ENCODE measurements around the gene RETREG2.
"Not testable (repeated sequence)": the region's sequence is repeated elsewhere in the genome, so short reads cannot be mapped to it uniquely, and the experiment has no call there.

Gene RETREG2

DNA sequence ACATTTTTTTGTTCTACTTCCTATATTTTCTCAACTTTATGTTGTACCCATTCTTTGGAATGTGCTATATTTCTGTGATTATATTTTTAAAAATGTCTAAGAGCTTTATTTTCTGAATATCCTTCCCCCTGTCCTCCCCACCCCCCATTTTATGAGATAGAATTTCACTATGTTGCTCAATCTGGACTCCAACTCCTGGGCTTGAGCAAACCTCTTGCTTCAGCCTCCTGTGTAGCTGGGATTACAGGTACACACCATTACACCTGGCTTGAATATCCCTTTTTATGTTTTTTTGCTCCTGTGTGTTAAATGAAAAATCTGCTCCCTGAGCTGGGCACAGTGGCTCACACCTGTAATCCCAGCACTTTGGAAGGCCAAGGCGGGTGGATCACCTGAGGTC is 19.3 kb downstream of the RETREG2 start:
- DNase-seq (ENCODE audit: low spot score): no peak

DNA sequence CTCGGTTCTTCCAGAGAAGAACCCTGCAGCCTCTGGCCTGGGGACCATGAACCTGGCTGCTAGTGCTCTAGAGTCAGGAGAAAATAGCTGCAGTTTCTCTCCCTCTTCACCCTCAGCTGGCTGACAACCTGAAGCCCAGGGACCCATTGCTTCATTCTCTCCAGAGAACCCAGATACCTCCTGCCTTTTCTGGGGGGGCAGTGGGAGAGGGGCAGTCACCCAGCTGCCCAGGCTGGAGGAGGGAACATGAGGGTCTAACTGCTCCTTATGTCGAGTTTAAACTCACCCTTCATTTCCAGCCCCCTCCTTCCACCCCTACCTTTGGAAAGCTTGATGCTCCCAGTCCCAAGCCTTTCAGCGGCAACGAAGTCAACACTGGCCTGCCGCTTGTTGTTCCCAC is 20.9 kb downstream of the RETREG2 start:
- no peak for DNase-seq (ENCODE audit: low spot score)

- DNase-seq (ENCODE audit: low spot score): no peak
These were observed 21.6 kb downstream of the RETREG2 start for GRCh38 chr2:219199470-219200211.

GRCh38 chr2:219200502-219201326 is 22.6 kb downstream of the RETREG2 start:
- not testable (repeated sequence) for DNase-seq (ENCODE audit: low spot score)

- not testable (repeated sequence) for DNase-seq (ENCODE audit: low spot score)
These were observed 23.3 kb downstream of the RETREG2 start for GRCh38 chr2:219201331-219201730.

DNA sequence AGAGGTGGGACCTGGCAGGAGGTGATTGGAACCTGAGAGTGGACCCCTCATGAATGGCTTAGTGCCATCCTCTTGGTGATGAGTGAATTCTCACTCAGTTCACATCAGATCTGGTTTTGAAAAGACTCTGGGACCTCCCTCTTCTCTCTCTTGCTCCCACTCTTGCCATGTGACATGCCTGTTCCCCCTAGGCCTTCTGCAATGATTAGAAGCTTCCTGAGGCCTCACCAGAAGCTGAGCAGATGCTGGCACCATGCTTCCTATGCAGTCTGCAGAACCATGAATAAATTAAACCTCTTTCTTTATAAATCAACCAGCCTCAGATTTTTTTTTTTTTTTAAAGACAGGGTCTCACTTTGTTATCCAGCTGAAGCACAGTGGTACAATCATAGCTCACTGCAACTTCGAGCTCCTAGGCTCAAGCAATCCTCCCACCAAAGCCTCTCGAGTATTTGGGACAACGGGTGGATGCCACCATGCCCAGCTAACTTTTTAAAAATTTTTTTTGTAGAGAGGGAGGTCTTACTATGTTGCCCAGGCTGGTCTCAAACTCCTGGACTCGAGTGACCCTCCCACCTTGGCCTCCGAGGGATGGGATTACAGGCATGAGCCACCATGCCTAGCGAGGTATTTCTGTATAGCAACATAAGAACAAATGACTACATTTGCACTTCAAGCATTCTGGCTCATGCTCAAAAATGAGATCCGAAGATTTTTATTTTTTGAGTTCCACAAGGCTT is 26.5 kb downstream of the RETREG2 start:
- no peak for DNase-seq (ENCODE audit: low spot score)

DNA sequence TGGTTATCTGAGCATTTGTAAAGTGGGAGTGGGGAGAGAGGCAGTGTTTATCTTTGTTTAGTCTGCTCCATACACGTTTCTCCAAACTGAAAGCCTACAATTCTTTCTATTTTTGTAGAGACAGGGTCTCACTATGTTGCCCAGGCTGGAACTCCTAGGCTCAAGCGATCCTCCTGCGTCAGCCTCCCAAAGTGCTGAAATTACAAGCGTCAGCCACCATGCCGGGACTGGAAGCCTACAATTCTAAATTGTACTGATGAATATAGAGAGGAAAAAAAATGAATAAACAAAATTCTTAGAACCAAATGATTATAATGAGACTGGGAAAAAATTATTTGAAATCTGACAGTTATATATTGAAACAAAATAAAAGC is 27.1 kb downstream of the RETREG2 start:
- no peak for DNase-seq (ENCODE audit: low spot score)

GRCh38 chr2:219205981-219206327 is 27.9 kb downstream of the RETREG2 start:
- no peak for DNase-seq (ENCODE audit: low spot score)

- peak; percentile 94 for DNase-seq (ENCODE audit: low spot score)
These were observed 28.5 kb downstream of the RETREG2 start, which contains the start of gene ZFAND2B for GRCh38 chr2:219206328-219207133. Gene ZFAND2B, plus strand, starts transcription at chr2:219206782. Its CDS starts 206 bp downstream, at chr2:219206988.

DNA sequence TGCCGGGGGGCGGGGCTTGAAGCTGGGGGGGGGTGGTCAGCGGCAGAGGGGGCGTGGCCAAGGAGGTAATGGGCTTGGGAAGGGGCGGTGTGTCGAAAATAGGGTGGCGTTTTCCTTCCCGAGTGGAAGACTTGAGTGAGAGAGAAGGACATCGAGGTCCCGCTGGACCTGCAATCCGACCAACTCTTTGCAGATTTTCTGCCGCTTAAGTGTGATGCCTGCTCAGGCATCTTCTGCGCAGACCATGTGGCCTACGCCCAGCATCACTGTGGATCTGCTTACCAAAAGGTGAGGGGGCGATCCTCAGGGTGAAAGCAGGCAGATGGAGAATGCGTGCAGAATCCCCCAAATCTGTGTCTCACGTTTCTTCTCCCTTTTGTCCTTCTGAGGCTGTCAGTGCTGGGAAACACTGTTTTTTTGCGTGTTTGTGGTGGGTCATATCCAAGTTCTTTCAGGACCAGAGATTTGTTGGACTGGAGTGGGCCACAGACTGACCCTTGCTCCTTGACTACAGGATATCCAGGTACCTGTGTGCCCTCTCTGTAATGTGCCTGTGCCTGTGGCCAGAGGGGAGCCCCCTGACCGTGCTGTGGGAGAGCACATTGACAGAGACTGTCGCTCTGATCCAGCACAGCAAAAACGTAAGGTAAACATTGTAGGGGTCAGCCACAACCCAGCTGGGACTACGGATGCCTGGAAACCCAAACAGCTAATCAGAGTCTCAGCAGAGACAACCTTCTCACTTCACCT is 29.2 kb downstream of the RETREG2 start:
- DNase-seq (ENCODE audit: low spot score): no peak

DNA sequence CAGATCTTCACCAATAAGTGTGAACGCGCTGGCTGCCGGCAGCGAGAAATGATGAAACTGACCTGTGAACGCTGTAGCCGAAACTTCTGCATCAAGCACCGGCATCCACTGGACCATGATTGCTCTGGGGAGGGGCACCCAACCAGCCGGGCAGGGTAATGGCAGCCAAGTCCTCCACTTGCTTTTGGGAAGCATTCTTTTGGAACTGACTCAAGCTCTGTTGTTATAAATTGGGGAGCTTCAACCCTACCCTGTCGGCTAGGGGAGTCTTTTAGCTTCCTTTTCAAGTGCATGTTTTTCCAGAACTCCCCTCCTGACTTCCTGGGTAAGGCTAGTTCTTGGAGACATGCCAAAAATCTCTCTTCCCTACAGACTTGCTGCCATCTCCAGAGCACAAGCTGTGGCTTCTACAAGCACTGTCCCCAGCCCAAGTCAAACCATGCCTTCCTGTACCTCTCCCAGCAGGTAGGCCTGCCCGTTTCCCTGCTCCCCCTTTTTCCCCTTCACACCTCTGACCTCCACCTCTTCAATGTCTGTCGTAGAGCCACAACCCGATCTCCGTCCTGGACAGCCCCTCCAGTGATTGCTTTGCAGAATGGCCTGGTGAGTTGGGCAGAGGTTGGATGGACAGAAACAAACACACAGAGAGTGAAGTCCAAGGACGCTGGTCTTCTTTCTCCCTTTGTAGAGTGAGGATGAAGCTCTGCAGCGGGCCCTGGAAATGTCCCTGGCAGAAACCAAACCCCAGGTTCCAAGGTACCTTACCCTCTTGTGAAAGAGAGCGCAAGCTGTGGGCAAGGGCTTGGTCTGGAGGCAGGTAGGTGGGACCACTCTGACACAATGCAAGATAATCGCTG is 30.0 kb downstream of the RETREG2 start:
- peak; percentile 39 for DNase-seq (ENCODE audit: low spot score)

GRCh38 chr2:219209236-219210195 is 31.4 kb downstream of the RETREG2 start:
- DNase-seq (ENCODE audit: low spot score): no peak

DNA sequence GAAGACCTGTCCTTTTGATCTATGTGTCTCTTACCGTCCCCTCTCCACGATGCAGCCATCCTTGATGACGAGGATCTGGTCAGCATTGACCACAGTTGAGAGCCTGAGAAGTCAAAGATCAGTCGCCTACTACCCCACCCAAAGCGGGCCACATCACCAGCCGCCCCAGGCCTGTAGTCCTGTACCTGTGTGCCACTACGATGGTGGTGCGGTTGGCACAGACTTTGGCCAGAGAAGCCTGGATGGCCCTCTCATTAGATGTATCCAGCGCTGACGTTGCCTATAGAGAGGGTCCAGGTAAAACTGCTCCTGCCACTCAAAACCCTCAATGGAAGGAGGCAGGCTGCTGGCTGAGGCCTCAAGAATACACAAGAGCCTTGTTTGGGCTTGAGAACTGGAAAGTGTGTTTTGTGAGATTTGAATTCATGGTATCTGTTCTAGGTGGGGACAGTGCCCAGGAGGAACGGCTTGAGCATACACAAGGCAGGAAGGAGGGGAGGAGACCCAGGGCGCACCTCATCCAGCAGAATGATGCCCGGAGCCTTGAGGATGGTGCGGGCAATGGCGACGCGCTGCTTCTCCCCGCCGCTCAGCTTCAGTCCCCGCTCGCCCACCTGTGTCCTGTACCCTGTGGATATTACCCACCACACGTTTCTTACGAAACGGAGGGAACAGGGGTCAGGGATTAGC is 32.3 kb downstream of the RETREG2 start:
- DNase-seq (ENCODE audit: low spot score): no peak

DNA sequence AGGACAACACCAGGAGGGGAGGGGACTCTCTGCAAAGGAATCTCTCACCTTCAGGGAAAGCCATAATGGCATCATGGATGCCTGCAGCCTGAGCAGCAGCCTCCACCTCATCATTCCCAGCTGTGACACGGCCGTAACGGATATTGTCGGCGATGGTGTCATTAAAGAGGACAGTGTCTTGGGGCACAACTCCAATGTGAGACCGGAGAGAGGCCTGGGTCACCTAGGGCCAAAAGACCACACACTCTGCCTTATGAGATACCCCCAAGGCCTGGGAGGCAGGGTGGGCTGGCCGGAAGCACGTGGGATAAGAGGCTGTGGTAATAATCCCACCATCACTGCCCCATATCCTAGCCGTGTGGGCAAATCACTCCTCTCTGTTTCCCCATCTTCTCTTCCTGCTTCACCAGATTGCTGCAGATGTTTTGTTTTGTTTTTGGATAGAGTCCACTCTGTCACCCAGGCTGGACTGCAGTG is 32.8 kb downstream of the RETREG2 start:
- DNase-seq (ENCODE audit: low spot score): no peak

DNA sequence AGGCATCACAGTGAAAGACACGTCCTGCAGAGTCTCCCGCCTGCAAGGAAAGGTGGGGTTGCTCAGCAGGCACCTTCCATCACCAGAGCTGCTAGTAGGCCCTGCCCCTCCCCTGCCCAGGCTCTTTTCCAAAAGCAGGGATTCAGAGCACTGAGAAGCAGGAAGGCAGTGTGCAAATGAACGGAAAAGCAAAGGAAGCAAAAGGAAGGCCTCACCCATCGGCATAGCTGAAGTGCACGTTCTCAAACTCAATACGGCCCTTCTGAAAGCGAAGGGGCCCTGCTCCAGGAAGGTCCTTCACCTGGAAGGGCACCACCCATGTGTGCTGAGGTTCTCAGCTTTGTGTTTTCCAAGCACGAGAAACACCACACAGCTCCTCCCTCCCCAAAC is 34.9 kb downstream of the RETREG2 start:
- no peak for DNase-seq (ENCODE audit: low spot score)

DNA sequence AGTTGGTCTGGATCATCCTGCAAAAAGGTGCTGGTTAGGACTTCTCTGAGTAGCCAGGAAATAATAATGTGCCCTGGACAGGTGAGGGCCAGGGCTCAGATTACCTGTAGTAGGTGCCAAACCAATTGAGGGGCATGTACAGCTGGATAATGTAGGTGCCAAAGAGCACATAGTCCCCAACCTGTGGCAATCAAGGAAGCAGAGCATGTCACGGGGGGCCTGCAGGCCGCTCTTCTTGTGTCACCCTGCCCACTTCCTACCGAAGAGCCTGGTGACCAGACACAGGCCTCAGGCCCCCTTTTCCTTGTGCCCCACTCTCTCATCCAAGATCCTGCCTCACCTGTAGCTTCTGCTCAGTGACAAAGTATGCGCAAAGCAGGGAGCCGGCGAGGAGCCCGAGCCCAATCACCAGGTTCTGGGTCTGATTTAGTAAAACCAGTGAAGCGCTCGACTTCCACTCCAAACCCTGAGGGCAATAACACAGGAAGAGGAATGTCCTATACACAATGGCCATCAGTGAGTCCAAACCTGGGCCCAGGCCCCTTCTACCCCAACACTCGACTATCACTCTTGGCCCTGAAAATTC is 35.5 kb downstream of the RETREG2 start:
- no peak for DNase-seq (ENCODE audit: low spot score)

- DNase-seq (ENCODE audit: low spot score): no peak
These were observed 36.1 kb downstream of the RETREG2 start for GRCh38 chr2:219214141-219214540.

GRCh38 chr2:219214786-219215185 is 36.7 kb downstream of the RETREG2 start:
- DNase-seq (ENCODE audit: low spot score): no peak
